Islet precursor cell (in vitro differentiated cells): ENCODE results near the gene TFPI.

Source experiments
- DNase-seq: peaks from one replicate; pipeline ENCODE4 v3.0.0-alpha.2; 2018

The TFPI gene

GRCh38 chr2:187461294-187462261 lies 92.7 kb downstream of the TFPI start:
- DNase-seq, result peak; percentile 77

GRCh38 chr2:187459256-187459655 lies 95.0 kb downstream of the TFPI start:
- DNase-seq, result no peak

- no peak for DNase-seq
These were observed 101.1 kb downstream of the TFPI start for GRCh38 chr2:187453078-187453641.

GRCh38 chr2:187451510-187451909 lies 102.7 kb downstream of the TFPI start:
- no peak for DNase-seq

GRCh38 chr2:187447336-187447735 lies 106.9 kb downstream of the TFPI start:
- no peak for DNase-seq

- no peak for DNase-seq
These were observed 107.5 kb downstream of the TFPI start for GRCh38 chr2:187446711-187447110.

- no peak for DNase-seq
These were observed 109.2 kb downstream of the TFPI start for GRCh38 chr2:187445051-187445450.

- no peak for DNase-seq
These were observed 111.5 kb downstream of the TFPI start for GRCh38 chr2:187442778-187443177.

- no peak for DNase-seq
These were observed 111.9 kb downstream of the TFPI start for GRCh38 chr2:187442378-187442777.

GRCh38 chr2:187440101-187440675 lies 114.0 kb downstream of the TFPI start:
- no peak for DNase-seq

GRCh38 chr2:187438455-187438854 lies 115.8 kb downstream of the TFPI start:
- DNase-seq, result no peak

GRCh38 chr2:187435756-187436155 lies 118.5 kb downstream of the TFPI start:
- no peak for DNase-seq

GRCh38 chr2:187435078-187435477 lies 119.2 kb downstream of the TFPI start:
- no peak for DNase-seq

- DNase-seq, result no peak
These were observed 119.9 kb downstream of the TFPI start for GRCh38 chr2:187434342-187434785.

- DNase-seq, result no peak
These were observed 122.3 kb downstream of the TFPI start for GRCh38 chr2:187431911-187432310.

GRCh38 chr2:187429989-187430388 lies 124.2 kb downstream of the TFPI start:
- no peak for DNase-seq

GRCh38 chr2:187424146-187424545 lies 130.1 kb downstream of the TFPI start:
- no peak for DNase-seq

GRCh38 chr2:187422282-187422681 lies 132.0 kb downstream of the TFPI start:
- DNase-seq, result no peak

GRCh38 chr2:187421519-187421918 lies 132.7 kb downstream of the TFPI start:
- no peak for DNase-seq

- DNase-seq, result no peak
These were observed 134.4 kb downstream of the TFPI start for GRCh38 chr2:187419808-187420207.

GRCh38 chr2:187415449-187415848 lies 138.8 kb downstream of the TFPI start:
- no peak for DNase-seq
